HG03064 (cell line): ENCODE measurements around the gene INO80D.

Experiments used
- ATAC-seq: cut with Tn5 transposase; IDR thresholded peaks from one replicate; pipeline ENCODE4 v1.9.1; 2021; ENCODE audit warnings: low read depth; ENCODE audit not compliant: unreplicated experiment

The INO80D gene

DNA sequence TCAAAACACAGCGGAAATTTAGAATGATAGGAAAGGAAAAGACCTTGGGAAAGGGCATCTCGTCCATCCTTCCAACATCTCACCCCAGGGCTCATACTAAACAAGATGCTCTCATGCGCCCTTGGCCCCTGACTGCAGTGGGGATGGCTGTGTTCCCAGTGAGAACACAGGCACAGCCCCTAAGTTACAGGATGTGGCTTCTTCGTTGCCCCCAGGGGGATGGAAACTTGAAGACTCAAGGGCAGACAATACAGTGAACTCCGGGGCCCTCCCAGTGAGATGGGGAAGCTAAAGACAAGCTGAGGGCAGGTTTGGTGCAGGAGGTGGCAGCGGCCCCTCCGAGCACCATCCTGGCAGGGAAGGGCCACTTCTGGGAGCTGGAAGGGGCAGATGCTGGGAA is 139.7 kb downstream of the INO80D start:
- no peak for ATAC-seq
